Activated naive CD4-positive, alpha-beta T cell treated with anti-CD3 and anti-CD28 coated beads, Interleukin-2, amount 10 ng/mL, durations not matched to agents 5 hours and 36 hours (primary cell): ENCODE data around the gene CLIP2. TPM values are rescaled to one million over a fixed set of nuclear protein-coding genes. Genes with fewer than 3 reads are reported as not detected.

ENCODE experiments used
- total RNA-seq, 2 experiments: library from RNA; stranded (reverse); gene quantifications; one replicate each; pipeline ENCODE4 v1.2.3, GENCODE V29; 2021

CLIP2 gene
- total RNA-seq = 1 to 10 TPM; 1.2 to 1.7 TPM

GRCh38 chr7:74289018-74289658 is at the start of gene CLIP2:
Gene CLIP2, plus strand, starts transcription at chr7:74289407. Its CDS starts 28,140 bp downstream, at chr7:74317547.

DNA sequence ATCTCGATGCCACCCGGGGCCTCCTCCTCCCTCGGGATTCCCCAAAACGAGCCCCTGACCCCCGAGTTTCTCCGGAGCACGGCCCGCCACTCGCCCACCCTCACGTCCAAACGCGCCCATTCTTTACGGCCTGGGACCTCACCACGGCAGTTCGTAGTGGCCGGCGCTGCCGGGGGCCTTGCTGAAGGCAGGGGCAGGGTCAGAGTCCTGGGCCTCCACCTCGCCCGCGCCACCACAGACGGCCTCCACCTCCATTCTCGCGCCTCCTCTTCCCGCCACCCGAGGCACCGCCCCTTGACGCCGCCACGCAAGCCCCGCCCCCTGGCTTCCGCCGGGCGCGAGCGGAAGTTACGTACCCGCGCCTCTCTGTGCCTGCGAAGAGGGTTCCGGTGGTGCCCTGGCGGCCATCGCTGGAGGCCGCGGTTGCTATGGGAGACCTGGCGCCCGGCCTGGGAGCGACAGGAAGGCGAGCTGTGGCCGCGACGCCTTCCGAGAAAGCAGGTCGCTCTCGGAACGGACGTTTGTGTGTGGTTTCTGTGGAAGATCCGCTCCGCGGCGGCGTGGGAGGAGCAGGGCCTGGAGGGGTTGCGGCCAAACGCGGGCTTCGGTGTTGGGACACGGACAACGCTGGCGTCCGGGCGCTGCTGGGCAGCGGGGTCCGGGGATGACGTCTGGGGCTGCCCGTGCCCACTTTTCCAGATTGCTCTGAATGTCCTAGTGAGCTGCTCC is 34.9 kb upstream of the CLIP2 start, which contains the start of gene RFC2:
Gene RFC2, minus strand, starts transcription at position 271 of the 729 bp plus-strand sequence. Its CDS starts 16 bp downstream, at position 255.

DNA sequence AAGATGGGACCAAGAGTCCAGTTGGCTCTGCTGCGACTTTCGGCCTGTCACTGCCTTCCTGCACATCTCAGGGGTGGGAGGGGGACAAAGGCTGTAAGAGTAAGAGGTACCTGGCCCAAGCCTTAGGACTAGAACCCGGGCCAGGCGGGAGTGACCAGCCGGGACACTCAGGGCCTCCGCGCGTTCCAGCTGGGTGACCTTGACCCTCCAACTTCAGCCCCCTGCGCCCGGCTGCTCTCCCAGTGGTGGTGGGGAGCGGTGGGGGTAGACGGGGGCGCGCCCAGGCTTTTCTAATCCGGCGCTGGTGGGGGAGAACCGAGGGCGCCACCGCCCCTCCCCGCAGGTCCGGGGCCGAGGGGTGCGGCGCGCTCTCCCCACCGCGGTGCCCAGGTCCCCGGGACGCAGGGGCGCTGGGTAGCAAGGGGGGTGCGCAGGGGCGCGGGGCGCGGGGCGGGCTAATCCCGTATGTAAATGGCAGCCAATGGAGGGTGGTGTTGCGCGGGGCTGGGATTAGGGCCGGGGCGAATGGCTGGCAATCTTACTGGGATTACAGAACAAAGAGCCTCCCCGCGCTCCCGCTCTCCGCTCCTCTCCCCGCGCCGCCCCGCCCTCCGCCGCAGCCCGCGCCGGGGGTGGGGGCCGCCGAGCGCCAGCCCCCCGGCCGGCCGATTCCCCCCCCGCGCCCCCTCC is 164.3 kb downstream of the CLIP2 start, which contains the start of gene GTF2IRD1:
Gene GTF2IRD1, plus strand, starts transcription at position 585 of the 690 bp plus-strand sequence. CDS start 54,175 bp downstream, outside the sequence.

Other genes with a start within 250 kb of the CLIP2 start
- gene LIMK1, start 205.6 kb upstream of the CLIP2 start, total RNA-seq = 10 to 100 TPM; 14.8 to 15.9 TPM
- 100 to 1,000 TPM; 240 to 250 TPM for gene EIF4H, start 115.1 kb upstream of the CLIP2 start, total RNA-seq
- 10 to 100 TPM; 16.5 to 18.5 TPM for gene LAT2, start 79.4 kb upstream of the CLIP2 start, total RNA-seq
- 10 to 100 TPM; 35.4 to 41.0 TPM for gene RFC2, start 35.0 kb upstream of the CLIP2 start, total RNA-seq
- gene GTF2IRD1, start 164.5 kb downstream of the CLIP2 start, total RNA-seq = 1 to 10 TPM; 2.1 to 2.5 TPM